DOHH2 (cell line): ENCODE results near the gene UVRAG.

ENCODE experiments used
- H3F3A ChIP-seq: fragments of 200-600 bp; sonication (generic), shearing (Covaris generic); 2 replicates; pipeline ENCODE4 v1.6.0; 2016; ENCODE audit warnings: antibody characterized with exemption, mild to moderate bottlenecking; ENCODE audit not compliant: control insufficient read depth, insufficient read depth
- H3K27ac ChIP-seq: fragments of 200-600 bp; sonication (generic); 2 replicates; pipeline ENCODE4 v1.5.1; 2014; ENCODE audit warnings: low read depth, mild to moderate bottlenecking, low read length, moderate library complexity
- H3K27me3 ChIP-seq: fragments of 200-600 bp; sonication (generic); 2 replicates; pipeline ENCODE4 v1.6.1; 2014; ENCODE audit warnings: mild to moderate bottlenecking, low read length, mixed read lengths; ENCODE audit not compliant: control insufficient read depth
- H3K36me3 ChIP-seq: fragments of 200-600 bp; sonication (generic); 2 replicates; pipeline ENCODE4 v1.6.1; 2014; ENCODE audit warnings: mild to moderate bottlenecking, low read length, moderate library complexity, mixed read lengths; ENCODE audit not compliant: control insufficient read depth
- H3K4me1 ChIP-seq: fragments of 200-600 bp; sonication (generic); 2 replicates; pipeline ENCODE4 v1.6.1; 2014; ENCODE audit warnings: mild to moderate bottlenecking, low read length, mixed read lengths; ENCODE audit not compliant: control insufficient read depth
- H3K4me2 ChIP-seq: fragments of 200-600 bp; sonication (generic); 2 replicates; pipeline ENCODE4 v1.6.0; 2014; ENCODE audit warnings: mild to moderate bottlenecking, low read length, moderate library complexity
- H3K4me3 ChIP-seq: fragments of 200-600 bp; sonication (generic); 2 replicates; pipeline ENCODE4 v1.5.1; 2014; ENCODE audit warnings: mild to moderate bottlenecking, low read length, mixed read lengths
- H3K79me2 ChIP-seq: fragments of 200-600 bp; sonication (generic); 2 replicates; pipeline ENCODE4 v1.6.1; 2014; ENCODE audit warnings: mild to moderate bottlenecking, low read length, mixed read lengths; ENCODE audit not compliant: control insufficient read depth
- H3K9me2 ChIP-seq: fragments of 200-600 bp; sonication (generic); replicated peaks from 2 replicates; pipeline ENCODE4 v1.6.1; 2014; ENCODE audit warnings: mild to moderate bottlenecking, low read length, mixed read lengths; ENCODE audit not compliant: control insufficient read depth
- H3K9me3 ChIP-seq: fragments of 200-600 bp; sonication (generic); 2 replicates; pipeline ENCODE4 v1.6.1; 2014; ENCODE audit warnings: antibody characterized with exemption, low read length, mixed read lengths; ENCODE audit not compliant: control insufficient read depth, insufficient read depth
- H4K20me1 ChIP-seq: fragments of 200-600 bp; sonication (generic); 2 replicates; pipeline ENCODE4 v1.6.0; 2014; ENCODE audit warnings: low read depth, mild to moderate bottlenecking, antibody characterized with exemption, low read length, moderate library complexity; ENCODE audit not compliant: control insufficient read depth, insufficient read depth
- EZH2phosphoT487 ChIP-seq: fragments of 200-600 bp; sonication (generic); IDR thresholded peaks from 2 replicates; pipeline ENCODE4 v1.6.1; 2017; ENCODE audit warnings: borderline replicate concordance, mild to moderate bottlenecking, antibody characterized with exemption, low read length, moderate library complexity, mixed read lengths
- TF ChIP-seq, protein P1 (sequence below): fragments of 200-600 bp; sonication (generic); IDR thresholded peaks from one replicate; pipeline ENCODE4 v1.5.1; 2014; ENCODE audit warnings: antibody characterized with exemption, mild to moderate bottlenecking, low read depth, low read length; ENCODE audit not compliant: poor library complexity, severe bottlenecking

The UVRAG gene

DNA sequence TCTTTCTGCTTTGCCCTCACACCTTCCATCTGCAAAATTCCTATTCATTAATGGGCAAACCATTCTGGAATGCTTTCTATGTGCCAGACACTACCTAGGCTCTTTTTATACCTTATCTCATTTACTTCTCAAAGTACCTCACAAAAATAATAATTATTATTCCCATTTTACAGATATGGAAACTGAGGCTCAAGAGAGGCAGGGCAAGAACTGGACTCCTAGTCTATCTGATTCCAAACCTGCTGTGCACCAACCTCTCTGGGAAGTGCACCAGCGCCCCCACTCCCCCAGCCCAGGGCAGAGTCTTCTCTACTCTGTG lies 47.3 kb upstream of the UVRAG start:
- Histone ChIP-seq H3F3A (no peaks in the 10 kb centered on the region), H3K9me2 (no peaks in the 10 kb centered on the region), H3K27ac (no peak overlapping the region), H3K9me3 (no peaks in the 10 kb centered on the region), H3K4me2 (peak overlapping the region; percentile 92), H3K4me1 (peaks cover 36% of the 10 kb centered on the region), H3K79me2 (no peaks in the 10 kb centered on the region), H3K36me3 (no peaks in the 10 kb centered on the region), H3K4me3 (peak overlapping the region; percentile 74), H4K20me1 (no peaks in the 10 kb centered on the region), H3K27me3 (peaks cover 26% of the 10 kb centered on the region)
- TF ChIP-seq, protein P1, sequence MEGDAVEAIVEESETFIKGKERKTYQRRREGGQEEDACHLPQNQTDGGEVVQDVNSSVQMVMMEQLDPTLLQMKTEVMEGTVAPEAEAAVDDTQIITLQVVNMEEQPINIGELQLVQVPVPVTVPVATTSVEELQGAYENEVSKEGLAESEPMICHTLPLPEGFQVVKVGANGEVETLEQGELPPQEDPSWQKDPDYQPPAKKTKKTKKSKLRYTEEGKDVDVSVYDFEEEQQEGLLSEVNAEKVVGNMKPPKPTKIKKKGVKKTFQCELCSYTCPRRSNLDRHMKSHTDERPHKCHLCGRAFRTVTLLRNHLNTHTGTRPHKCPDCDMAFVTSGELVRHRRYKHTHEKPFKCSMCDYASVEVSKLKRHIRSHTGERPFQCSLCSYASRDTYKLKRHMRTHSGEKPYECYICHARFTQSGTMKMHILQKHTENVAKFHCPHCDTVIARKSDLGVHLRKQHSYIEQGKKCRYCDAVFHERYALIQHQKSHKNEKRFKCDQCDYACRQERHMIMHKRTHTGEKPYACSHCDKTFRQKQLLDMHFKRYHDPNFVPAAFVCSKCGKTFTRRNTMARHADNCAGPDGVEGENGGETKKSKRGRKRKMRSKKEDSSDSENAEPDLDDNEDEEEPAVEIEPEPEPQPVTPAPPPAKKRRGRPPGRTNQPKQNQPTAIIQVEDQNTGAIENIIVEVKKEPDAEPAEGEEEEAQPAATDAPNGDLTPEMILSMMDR, result no peak
- no peak for TF ChIP-seq EZH2phosphoT487

DNA sequence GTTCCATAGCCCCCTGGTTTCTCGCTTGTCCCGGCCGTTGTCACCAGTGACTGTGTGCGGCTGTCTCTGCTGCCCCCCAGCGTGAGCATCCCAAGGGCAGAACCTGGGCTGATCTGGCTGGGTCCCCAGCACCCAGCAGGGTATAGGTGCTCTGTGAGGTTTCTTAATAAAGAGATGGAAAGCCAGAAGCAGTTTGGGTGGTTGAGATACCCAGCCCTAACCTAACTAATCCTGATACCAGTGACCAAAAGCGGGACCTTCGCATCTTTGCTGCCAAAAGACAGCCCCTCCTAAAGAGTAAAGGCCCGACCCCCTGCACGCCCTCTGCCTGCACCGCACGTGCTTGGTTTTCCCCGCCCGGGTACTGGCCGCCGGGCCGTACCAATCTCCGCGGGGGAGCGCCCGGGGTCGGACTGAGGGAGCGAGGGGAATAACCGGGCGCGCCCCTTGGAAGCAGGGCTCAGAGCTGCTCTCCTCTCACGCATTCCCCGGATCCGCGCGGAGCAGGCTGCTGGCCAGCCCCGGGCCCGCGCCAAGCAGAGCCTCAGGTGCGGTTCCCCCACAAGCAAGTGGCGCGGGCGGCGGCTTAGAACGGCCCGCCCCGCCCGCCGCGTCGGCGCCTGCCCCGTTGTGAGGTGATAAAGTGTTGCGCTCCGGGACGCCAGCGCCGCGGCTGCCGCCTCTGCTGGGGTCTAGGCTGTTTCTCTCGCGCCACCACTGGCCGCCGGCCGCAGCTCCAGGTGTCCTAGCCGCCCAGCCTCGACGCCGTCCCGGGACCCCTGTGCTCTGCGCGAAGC lies 46.7 kb upstream of the UVRAG start, which contains the start of gene DGAT2:
Gene DGAT2, plus strand, starts transcription at position 667 of the 797 bp plus-strand sequence. CDS start 214 bp downstream, outside the sequence.
- Histone ChIP-seq H3K79me2 (no peaks in the 10 kb centered on the region), H3K4me3 (peak within 1 kb of the TSS; percentile 74), H4K20me1 (no peaks in the 10 kb centered on the region), H3K4me2 (peak within 1 kb of the TSS; percentile 92), H3K4me1 (peaks cover 42% of the 10 kb centered on the region), H3K9me2 (no peaks in the 10 kb centered on the region), H3K9me3 (no peaks in the 10 kb centered on the region), H3K27ac (peak within 1 kb of the TSS; percentile 31; the same call in 1 of the 2 replicates), H3F3A (no peaks in the 10 kb centered on the region), H3K36me3 (no peaks in the 10 kb centered on the region), H3K27me3 (peaks cover 26% of the 10 kb centered on the region)
- TF ChIP-seq, protein P1, result peak; percentile 59
- no peak for TF ChIP-seq EZH2phosphoT487

DNA sequence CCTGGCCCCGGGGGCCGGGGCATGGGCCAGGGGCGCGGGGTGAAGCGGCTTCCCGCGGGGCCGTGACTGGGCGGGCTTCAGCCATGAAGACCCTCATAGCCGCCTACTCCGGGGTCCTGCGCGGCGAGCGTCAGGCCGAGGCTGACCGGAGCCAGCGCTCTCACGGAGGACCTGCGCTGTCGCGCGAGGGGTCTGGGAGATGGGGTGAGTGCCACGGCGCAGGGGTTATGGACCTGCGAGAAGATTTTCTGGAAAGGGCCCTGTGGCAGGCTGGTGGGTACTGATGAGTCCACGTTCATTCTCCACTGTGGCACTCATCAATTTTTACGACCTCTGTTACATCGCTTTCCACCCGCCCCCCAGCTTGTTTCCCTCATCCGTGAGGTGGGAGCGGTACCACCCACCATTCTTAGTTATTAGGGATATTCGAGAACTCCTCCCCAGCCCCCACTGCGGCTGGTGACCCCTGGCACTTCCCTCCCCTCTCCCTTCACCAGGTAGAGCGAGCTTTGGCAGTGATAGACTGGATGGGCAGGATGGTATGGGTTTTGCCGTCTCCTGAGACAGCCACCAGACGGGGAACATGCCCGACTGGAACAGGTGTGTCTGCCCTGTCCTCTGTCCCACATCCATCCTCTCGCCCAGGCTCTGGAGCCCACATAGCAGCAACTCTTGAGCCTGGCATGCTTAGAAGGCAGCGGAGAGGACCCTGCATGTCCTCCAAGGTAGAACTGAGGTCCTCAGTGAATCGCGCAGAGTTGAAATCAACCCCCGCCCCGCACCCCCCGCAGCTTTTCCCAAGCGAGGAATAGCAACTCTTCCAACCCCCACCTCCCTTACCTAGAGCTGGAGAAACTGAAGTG lies 45.9 kb upstream of the UVRAG start:
- Histone ChIP-seq H3K4me2 (peak overlapping the region; percentile 92), H3K27me3 (peaks cover 26% of the 10 kb centered on the region)

More for the DNA sequence above, 45.9 kb upstream of the UVRAG start:
- Histone ChIP-seq H4K20me1 (no peaks in the 10 kb centered on the region), H3K4me1 (peaks cover 50% of the 10 kb centered on the region), H3K9me2 (no peaks in the 10 kb centered on the region), H3K9me3 (no peaks in the 10 kb centered on the region), H3F3A (no peaks in the 10 kb centered on the region), H3K27ac (no peak overlapping the region), H3K79me2 (no peaks in the 10 kb centered on the region), H3K36me3 (no peaks in the 10 kb centered on the region), H3K4me3 (peak overlapping the region; percentile 74)
- TF ChIP-seq, protein P1, result peak; percentile 36
- no peak for TF ChIP-seq EZH2phosphoT487
